ENCODE measurements around the gene ESR1.

- TF ChIP-seq CTCF (IDR thresholded peaks at IDR 0.05; ENCODE audit: insufficient read depth, low read depth, low read length) (no peak), EZH2 (IDR thresholded peaks at IDR 0.05; ENCODE audit: insufficient read depth, low read length) (no peak)
These were observed 216.1 kb downstream of the ESR1 start for GRCh38 chr6:152023613-152024012.
